SU-DHL-6 (cell line): ENCODE results near the gene HIVEP2.

ENCODE experiments used
- H2AFZ ChIP-seq: fragments of 200-600 bp; sonication (generic); 2 replicates; pipeline ENCODE4 v1.6.1; 2014; ENCODE audit warnings: low read depth, mild to moderate bottlenecking, moderate library complexity, mixed read lengths, antibody characterized with exemption, low read length; ENCODE audit not compliant: severe bottlenecking
- H3F3A ChIP-seq: fragments of 200-600 bp; shearing (Covaris generic); 2 replicates; pipeline ENCODE4 v1.6.0; 2016; ENCODE audit warnings: antibody characterized with exemption, mild to moderate bottlenecking; ENCODE audit not compliant: insufficient read depth
- H3K27ac ChIP-seq: fragments of 200-600 bp; sonication (generic); 2 replicates; pipeline ENCODE4 v1.5.1; 2016; ENCODE audit warnings: low read depth, mild to moderate bottlenecking, low read length, moderate library complexity, mixed read lengths
- H3K27me3 ChIP-seq: fragments of 200-600 bp; sonication (generic), shearing (Covaris generic); 2 replicates; pipeline ENCODE4 v1.6.0; 2014; ENCODE audit warnings: mild to moderate bottlenecking, low read length
- H3K36me3 ChIP-seq: fragments of 200-600 bp; sonication (generic); 2 replicates; pipeline ENCODE4 v1.6.1; 2014; ENCODE audit warnings: mild to moderate bottlenecking, low read length, mixed read lengths
- H3K4me2 ChIP-seq: fragments of 300-600, 200-600 bp; shearing (Covaris generic), sonication (generic); 2 replicates; pipeline ENCODE4 v1.6.0; 2014; ENCODE audit warnings: low read length, low read depth, mild to moderate bottlenecking; ENCODE audit not compliant: poor library complexity, severe bottlenecking
- H3K4me3 ChIP-seq: fragments of 200-600 bp; sonication (generic); 2 replicates; pipeline ENCODE4 v1.5.1; 2014; ENCODE audit warnings: antibody characterized with exemption, low read length, mild to moderate bottlenecking, mixed read lengths; ENCODE audit not compliant: insufficient read depth, poor library complexity, severe bottlenecking
- H3K79me2 ChIP-seq: fragments of 200-600 bp; sonication (generic); 2 replicates; pipeline ENCODE4 v1.6.1; 2014; ENCODE audit warnings: mild to moderate bottlenecking, low read length, moderate library complexity; ENCODE audit not compliant: insufficient read depth
- H3K9ac ChIP-seq: fragments of 200-600 bp; sonication (generic); 2 replicates; pipeline ENCODE4 v1.7.0; 2014; ENCODE audit warnings: mild to moderate bottlenecking, low read length
- H3K9me2 ChIP-seq: fragments of 200-600 bp; sonication (generic); replicated peaks from 2 replicates; pipeline ENCODE4 v1.6.1; 2014; ENCODE audit warnings: low read length; ENCODE audit not compliant: insufficient read depth
- H3K9me3 ChIP-seq: fragments of 200-600 bp; sonication (generic); 2 replicates; pipeline ENCODE4 v1.6.1; 2014; ENCODE audit warnings: low read length, mixed read lengths; ENCODE audit not compliant: insufficient read depth
- H4K20me1 ChIP-seq: fragments of 200-600 bp; sonication (generic); 2 replicates; pipeline ENCODE4 v1.6.1; 2014; ENCODE audit warnings: low read depth, mild to moderate bottlenecking, antibody characterized with exemption, low read length, moderate library complexity, mixed read lengths
- EZH2phosphoT487 ChIP-seq: fragments of 200-600 bp; sonication (generic), shearing (Covaris generic); conservative IDR thresholded peaks from 2 replicates; pipeline ENCODE4 v1.6.1; 2018; ENCODE audit warnings: mild to moderate bottlenecking, antibody characterized with exemption, low read length, moderate library complexity, mixed read lengths
- TF ChIP-seq, protein P1 (sequence below): fragments of 200-600 bp; sonication (generic); IDR thresholded peaks from one replicate; pipeline ENCODE4 v1.5.1; 2017; ENCODE audit warnings: antibody characterized with exemption, mild to moderate bottlenecking, low read length, moderate library complexity; ENCODE audit not compliant: insufficient read depth, poor library complexity, severe bottlenecking

HIVEP2 gene

GRCh38 chr6:142771162-142771561 is 173.8 kb downstream of the HIVEP2 start:
- Histone ChIP-seq H2AFZ (no peak overlapping the region), H3K4me3 (no peak overlapping the region), H3K4me2 (no peak overlapping the region), H3F3A (no peaks in the 10 kb centered on the region), H3K9me3 (no peaks in the 10 kb centered on the region), H3K9ac (no peak overlapping the region), H3K27me3 (no peaks in the 10 kb centered on the region), H3K36me3 (no peaks in the 10 kb centered on the region), H3K79me2 (no peaks in the 10 kb centered on the region), H4K20me1 (no peaks in the 10 kb centered on the region), H3K9me2 (no peaks in the 10 kb centered on the region), H3K27ac (no peak overlapping the region)
- TF ChIP-seq EZH2phosphoT487, result no peak
- TF ChIP-seq, protein P1, sequence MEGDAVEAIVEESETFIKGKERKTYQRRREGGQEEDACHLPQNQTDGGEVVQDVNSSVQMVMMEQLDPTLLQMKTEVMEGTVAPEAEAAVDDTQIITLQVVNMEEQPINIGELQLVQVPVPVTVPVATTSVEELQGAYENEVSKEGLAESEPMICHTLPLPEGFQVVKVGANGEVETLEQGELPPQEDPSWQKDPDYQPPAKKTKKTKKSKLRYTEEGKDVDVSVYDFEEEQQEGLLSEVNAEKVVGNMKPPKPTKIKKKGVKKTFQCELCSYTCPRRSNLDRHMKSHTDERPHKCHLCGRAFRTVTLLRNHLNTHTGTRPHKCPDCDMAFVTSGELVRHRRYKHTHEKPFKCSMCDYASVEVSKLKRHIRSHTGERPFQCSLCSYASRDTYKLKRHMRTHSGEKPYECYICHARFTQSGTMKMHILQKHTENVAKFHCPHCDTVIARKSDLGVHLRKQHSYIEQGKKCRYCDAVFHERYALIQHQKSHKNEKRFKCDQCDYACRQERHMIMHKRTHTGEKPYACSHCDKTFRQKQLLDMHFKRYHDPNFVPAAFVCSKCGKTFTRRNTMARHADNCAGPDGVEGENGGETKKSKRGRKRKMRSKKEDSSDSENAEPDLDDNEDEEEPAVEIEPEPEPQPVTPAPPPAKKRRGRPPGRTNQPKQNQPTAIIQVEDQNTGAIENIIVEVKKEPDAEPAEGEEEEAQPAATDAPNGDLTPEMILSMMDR, result no peak

DNA sequence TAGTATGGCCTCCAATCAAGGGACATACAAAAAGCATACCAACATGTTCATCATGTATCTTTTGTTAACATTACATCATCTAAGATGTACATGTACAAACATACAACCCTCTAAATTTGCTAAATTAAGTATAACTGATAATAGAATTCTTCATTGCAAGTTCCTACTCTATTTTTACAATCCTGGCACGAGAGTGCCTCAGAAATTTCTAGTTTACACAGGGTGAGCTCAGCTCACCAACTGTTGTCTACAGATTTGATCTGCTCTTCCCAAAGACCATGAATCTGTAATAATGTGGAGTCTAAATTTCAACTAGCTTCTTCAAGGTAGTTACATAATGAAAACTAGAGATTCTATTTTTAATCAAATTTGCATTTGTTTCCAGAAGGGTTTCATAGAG is 179.7 kb downstream of the HIVEP2 start:
- Histone ChIP-seq H3F3A (no peaks in the 10 kb centered on the region), H3K36me3 (peaks cover 7% of the 10 kb centered on the region; the same call in 1 of the 2 replicates), H2AFZ (no peak overlapping the region), H3K27ac (no peak overlapping the region), H3K9ac (no peak overlapping the region), H3K4me3 (no peak overlapping the region), H3K79me2 (no peaks in the 10 kb centered on the region), H4K20me1 (no peaks in the 10 kb centered on the region), H3K4me2 (no peak overlapping the region), H3K9me2 (no peaks in the 10 kb centered on the region), H3K27me3 (no peaks in the 10 kb centered on the region), H3K9me3 (no peaks in the 10 kb centered on the region)
- TF ChIP-seq, protein P1, result no peak
- no peak for TF ChIP-seq EZH2phosphoT487

- Histone ChIP-seq H4K20me1 (no peaks in the 10 kb centered on the region), H3K27me3 (no peaks in the 10 kb centered on the region)
These were observed 180.7 kb downstream of the HIVEP2 start for GRCh38 chr6:142764311-142764710.

More at GRCh38 chr6:142764311-142764710, 180.7 kb downstream of the HIVEP2 start:
- no peak overlapping the region for H2AFZ ChIP-seq
- H3K27ac ChIP-seq, result no peak overlapping the region
- H3K79me2 ChIP-seq, result no peaks in the 10 kb centered on the region
- TF ChIP-seq, protein P1, result no peak
- TF ChIP-seq EZH2phosphoT487, result no peak
- H3K9me3 ChIP-seq, result no peaks in the 10 kb centered on the region
- H3K9ac ChIP-seq, result no peak overlapping the region
- H3K9me2 ChIP-seq, result no peaks in the 10 kb centered on the region
- no peaks in the 10 kb centered on the region for H3F3A ChIP-seq
- H3K4me3 ChIP-seq, result no peak overlapping the region
- peaks cover 11% of the 10 kb centered on the region; the same call in 1 of the 2 replicates for H3K36me3 ChIP-seq
- no peak overlapping the region for H3K4me2 ChIP-seq
